NCI-H1694 (cell line): ENCODE data around the gene ZNF701.
"Not testable (repeated sequence)": the region's sequence is repeated elsewhere in the genome, so short reads cannot be mapped to it uniquely, and the experiment has no call there.

ENCODE experiments used
- DNase-seq: peaks from one replicate; lab custom pipeline; 2025; lab: John Stamatoyannopoulos, UW

ZNF701 gene

GRCh38 chr19:52570000-52570861 lies at the start of gene ZNF701:
Gene ZNF701, plus strand, starts transcription at chr19:52570287. Its CDS starts 3,861 bp downstream, at chr19:52574148.
- DNase-seq = no peak

GRCh38 chr19:52522551-52522950 lies 47.5 kb upstream of the ZNF701 start:
- no peak for DNase-seq

- DNase-seq = no peak
Observed at GRCh38 chr19:52524086-52524485, 46.0 kb upstream of the ZNF701 start.

- no peak for DNase-seq
Observed at GRCh38 chr19:52527134-52527955, 42.7 kb upstream of the ZNF701 start, which contains the start of gene ZNF808. Gene ZNF808, plus strand, starts transcription at chr19:52527668. Its CDS starts 15,617 bp downstream, at chr19:52543285.

- no peak for DNase-seq
Observed at GRCh38 chr19:52527956-52528351, 42.1 kb upstream of the ZNF701 start.

GRCh38 chr19:52532480-52532879 lies 37.6 kb upstream of the ZNF701 start:
- DNase-seq = no peak

GRCh38 chr19:52533901-52534300 lies 36.2 kb upstream of the ZNF701 start:
- no peak for DNase-seq

- not testable (repeated sequence) for DNase-seq
Observed at GRCh38 chr19:52535385-52535770, 34.7 kb upstream of the ZNF701 start.

GRCh38 chr19:52535771-52536447 lies 34.2 kb upstream of the ZNF701 start:
- no peak for DNase-seq

- no peak for DNase-seq
Observed at GRCh38 chr19:52536448-52536800, 33.7 kb upstream of the ZNF701 start.

GRCh38 chr19:52538815-52539214 lies 31.3 kb upstream of the ZNF701 start:
- DNase-seq = not testable (repeated sequence)

GRCh38 chr19:52541176-52541575 lies 28.9 kb upstream of the ZNF701 start:
- DNase-seq = not testable (repeated sequence)

- DNase-seq = no peak
Observed at GRCh38 chr19:52541608-52542007, 28.5 kb upstream of the ZNF701 start.

- DNase-seq = not testable (repeated sequence)
Observed at GRCh38 chr19:52542541-52542940, 27.5 kb upstream of the ZNF701 start.

- no peak for DNase-seq
Observed at GRCh38 chr19:52542984-52543664, 27.0 kb upstream of the ZNF701 start.

GRCh38 chr19:52554216-52554971 lies 15.7 kb upstream of the ZNF701 start:
- no peak for DNase-seq

GRCh38 chr19:52557231-52557995 lies 12.7 kb upstream of the ZNF701 start:
- DNase-seq = no peak

- not testable (repeated sequence) for DNase-seq
Observed at GRCh38 chr19:52558732-52559445, 11.2 kb upstream of the ZNF701 start.

- DNase-seq = not testable (repeated sequence)
Observed at GRCh38 chr19:52561611-52562010, 8.5 kb upstream of the ZNF701 start.

GRCh38 chr19:52566121-52566520 lies 4.0 kb upstream of the ZNF701 start:
- DNase-seq = no peak
